Superior temporal gyrus (tissue), 1 donor: Measurements from ENCODE around the gene HK1.

Source experiments
- DNase-seq: peaks from one replicate; pipeline ENCODE4 v3.0.0-alpha.2; 2016; ENCODE audit errors: extremely low spot score

Gene HK1

DNA sequence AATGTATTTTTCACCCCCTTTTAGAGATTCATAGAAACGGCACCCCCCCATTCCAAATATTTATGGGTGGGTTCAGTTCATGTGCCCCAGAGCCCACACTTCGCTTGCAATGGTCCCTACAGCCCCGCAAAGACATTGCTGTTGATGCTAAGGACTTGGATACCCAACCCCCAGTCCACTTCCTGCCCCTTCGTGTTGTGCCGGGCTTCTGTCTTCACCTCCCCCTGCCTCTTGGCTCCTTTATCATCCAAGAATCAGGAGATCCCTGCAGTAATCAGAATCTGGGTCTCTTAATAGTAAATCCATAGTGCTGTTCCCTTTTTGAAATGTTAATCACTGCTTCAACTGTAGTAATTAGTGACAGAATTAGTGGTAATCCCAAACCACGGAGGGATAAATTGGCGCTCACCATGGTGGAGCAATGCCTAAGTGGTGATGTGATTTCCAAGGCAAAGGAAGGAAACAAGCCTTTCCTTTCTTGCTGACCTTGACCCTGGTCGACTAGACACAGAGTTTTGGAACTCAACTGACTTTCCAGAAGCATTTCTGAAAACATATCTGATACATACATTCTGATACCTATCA, 67.7 kb downstream of the HK1 start:
- DNase-seq: no peak

GRCh38 chr10:69346776-69347175, 68.5 kb downstream of the HK1 start:
- no peak for DNase-seq

- DNase-seq: no peak
Measured at GRCh38 chr10:69348816-69349541, 70.7 kb downstream of the HK1 start.

GRCh38 chr10:69349542-69349888, 71.2 kb downstream of the HK1 start:
- no peak for DNase-seq

GRCh38 chr10:69351589-69351988, 73.3 kb downstream of the HK1 start:
- DNase-seq: no peak

- DNase-seq: no peak
Measured at GRCh38 chr10:69352569-69353264, 74.4 kb downstream of the HK1 start.

- no peak for DNase-seq
Measured at GRCh38 chr10:69353977-69354635, 75.8 kb downstream of the HK1 start.

DNA sequence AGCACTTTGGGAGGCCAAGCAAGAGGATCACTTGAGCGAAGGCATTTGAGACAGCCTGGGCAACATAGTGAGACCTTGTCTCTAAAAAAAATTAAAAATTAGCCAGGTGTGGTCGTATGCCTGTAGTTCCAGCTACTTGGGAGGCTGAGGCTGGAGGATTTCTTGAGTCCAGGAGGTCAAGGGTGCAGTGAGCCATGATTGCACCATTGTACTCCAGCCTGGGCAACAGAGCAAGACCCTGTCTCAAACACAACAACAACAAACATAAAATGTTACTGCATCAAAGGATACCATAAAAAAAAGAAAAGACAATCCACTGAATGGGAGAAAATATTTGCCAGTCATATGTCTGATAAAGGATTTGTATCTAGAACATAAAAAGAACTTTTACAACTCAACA, 77.9 kb downstream of the HK1 start:
- DNase-seq: no peak

DNA sequence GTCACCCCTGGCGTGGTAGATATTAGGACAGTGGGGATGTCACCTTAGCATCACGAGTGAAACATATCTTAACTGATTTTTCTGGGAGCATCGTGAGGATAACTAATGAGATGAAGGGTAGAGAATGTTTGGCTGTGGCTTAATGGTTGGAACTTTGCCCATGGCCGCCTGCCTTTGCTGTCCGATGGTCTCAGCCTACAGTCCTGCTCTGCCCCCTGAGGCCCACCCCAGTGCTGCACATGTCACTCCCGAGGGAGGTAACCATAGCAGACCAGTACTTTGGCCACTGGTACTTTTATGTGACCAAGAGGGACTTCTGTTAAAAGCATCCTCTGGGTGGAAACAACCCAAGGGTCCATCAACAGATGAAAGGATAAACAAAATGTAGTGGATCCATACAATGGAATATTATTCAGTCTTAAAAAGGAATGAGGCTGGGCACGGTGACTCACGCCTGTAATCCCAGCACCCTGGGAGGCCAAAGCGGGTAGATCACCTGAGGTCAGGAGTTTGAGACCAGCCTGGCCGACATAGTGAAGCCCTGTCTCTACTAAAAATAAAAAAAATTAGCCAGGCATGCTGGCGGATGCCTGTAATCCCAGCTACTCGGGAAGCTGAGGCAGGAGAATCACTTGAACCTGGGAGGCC, 80.0 kb downstream of the HK1 start:
- DNase-seq: no peak

- DNase-seq: no peak
Measured at GRCh38 chr10:69359148-69359547, 80.9 kb downstream of the HK1 start.

GRCh38 chr10:69359594-69359993, 81.3 kb downstream of the HK1 start:
- DNase-seq: no peak

- DNase-seq: peak; percentile 50
Measured at GRCh38 chr10:69360485-69361302, 82.4 kb downstream of the HK1 start.

DNA sequence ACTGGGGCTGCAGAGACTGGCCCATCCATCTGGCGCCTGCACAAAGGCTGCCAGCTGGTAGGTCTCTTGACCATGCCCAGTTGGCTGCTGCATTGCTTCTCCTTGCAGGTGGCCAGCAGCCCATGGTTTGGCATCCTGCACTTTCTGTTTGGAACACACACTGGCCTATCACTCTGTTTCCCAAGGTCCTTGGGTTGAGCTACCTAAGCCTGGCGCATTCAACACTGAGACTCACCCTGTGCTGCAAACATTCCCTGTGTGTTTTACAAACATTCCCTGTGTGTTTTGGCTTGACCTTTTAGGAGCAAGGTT, 83.0 kb downstream of the HK1 start:
- DNase-seq: no peak

- DNase-seq: no peak
Measured at GRCh38 chr10:69362471-69362954, 84.2 kb downstream of the HK1 start.

- no peak for DNase-seq
Measured at GRCh38 chr10:69363666-69364065, 85.4 kb downstream of the HK1 start.

DNA sequence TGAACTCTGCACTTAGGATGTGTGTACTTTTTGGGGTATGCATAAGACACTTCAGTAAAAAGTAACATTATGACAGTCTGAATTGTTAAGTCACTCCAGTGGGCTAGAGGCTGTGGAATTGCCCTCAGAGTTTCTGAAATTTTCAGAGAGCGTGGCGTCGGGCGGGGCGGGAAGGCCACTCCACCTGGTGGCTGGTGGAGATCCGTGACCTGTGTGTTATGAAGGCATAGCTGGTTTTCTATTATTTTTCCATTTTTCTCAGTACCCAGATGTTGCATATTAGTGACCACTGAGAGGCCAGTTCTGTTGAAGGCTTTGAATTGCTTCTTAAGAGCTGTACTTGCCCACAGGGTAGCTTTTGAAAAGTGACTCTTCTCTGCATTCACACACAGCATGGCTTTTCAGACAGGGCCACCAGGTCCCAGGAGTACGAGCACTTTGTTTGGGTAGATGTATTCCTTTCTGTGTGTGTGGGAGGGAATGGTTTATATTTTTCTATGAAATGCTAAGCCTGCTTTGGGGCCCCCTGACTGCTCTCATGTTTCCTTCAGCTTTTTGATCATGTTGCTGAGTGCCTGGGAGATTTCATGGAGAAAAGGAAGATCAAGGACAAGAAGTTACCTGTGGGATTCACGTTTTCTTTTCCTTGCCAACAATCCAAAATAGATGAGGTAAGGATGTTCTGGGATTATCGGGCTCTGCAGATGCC, 86.1 kb downstream of the HK1 start:
- no peak for DNase-seq

DNA sequence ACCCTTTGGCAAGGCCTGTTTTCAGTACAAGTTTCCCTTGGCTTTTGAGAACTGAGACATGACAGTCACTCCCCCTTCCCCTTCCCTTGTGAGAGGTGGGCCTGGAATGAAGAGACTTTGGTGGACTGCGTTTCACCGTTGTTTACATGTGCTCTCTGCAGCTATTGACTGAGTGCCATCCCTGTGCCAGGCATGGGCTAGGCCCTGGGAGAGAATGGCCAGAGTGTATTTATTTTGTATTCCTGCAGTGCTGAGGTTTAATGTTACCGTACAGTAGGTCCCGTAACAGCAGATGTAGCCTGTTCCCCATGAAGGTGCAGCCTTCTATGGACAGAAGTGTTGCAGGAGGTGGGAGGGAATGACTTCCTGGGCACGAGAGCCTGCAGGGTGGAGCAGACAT, 88.4 kb downstream of the HK1 start:
- DNase-seq: no peak

GRCh38 chr10:69367469-69367868, 89.2 kb downstream of the HK1 start:
- no peak for DNase-seq

GRCh38 chr10:69372126-69372980, 94.1 kb downstream of the HK1 start:
- no peak for DNase-seq

GRCh38 chr10:69374242-69374641, 95.9 kb downstream of the HK1 start:
- DNase-seq: no peak
